SK-N-SH (cell line): ENCODE data around the gene CBS.
"Not testable (repeated sequence)": the region's sequence is repeated elsewhere in the genome, so short reads cannot be mapped to it uniquely, and the experiment has no call there.

ENCODE experiments used
- CHD2 ChIP-seq: fragments of 150-350 bp; IDR thresholded peaks from 2 replicates; pipeline ENCODE4 v1.6.1; 2018; ENCODE audit warnings: low read length; ENCODE audit not compliant: partially characterized antibody
- MXI1 ChIP-seq: IDR thresholded peaks from 2 replicates; pipeline ENCODE4 v1.6.1; 2012; ENCODE audit warnings: mild to moderate bottlenecking, low read depth, low read length, improper control_type of control experiment
- POLR2AphosphoS5 ChIP-seq: IDR thresholded peaks from 2 replicates; pipeline ENCODE4 v1.6.1; 2012; ENCODE audit warnings: low read depth, low read length
- RAD21 ChIP-seq: IDR thresholded peaks from 2 replicates; pipeline ENCODE4 v1.6.1; 2012; ENCODE audit warnings: mild to moderate bottlenecking, low read length
- RFX5 ChIP-seq: IDR thresholded peaks from 2 replicates; pipeline ENCODE4 v1.6.1; 2012; ENCODE audit warnings: mild to moderate bottlenecking, improper control_type of control experiment, low read length
- SIN3A ChIP-seq: IDR thresholded peaks from 2 replicates; pipeline ENCODE4 v1.6.1; 2012; ENCODE audit warnings: low read depth, mild to moderate bottlenecking, low read length, moderate library complexity, borderline replicate concordance
- TAF1 ChIP-seq: IDR thresholded peaks from 2 replicates; pipeline ENCODE4 v1.6.1; 2012; ENCODE audit warnings: low read depth, mild to moderate bottlenecking, low read length, moderate library complexity, borderline replicate concordance
- TCF12 ChIP-seq: IDR thresholded peaks from 2 replicates; pipeline ENCODE4 v1.4.0; 2012
- TF ChIP-seq, protein P1 (sequence below): fragments of 200-600 bp; sonication (generic); IDR thresholded peaks from 2 replicates; pipeline ENCODE4 v1.6.1; 2017; ENCODE audit warnings: antibody characterized with exemption, mild to moderate bottlenecking, moderate library complexity
- TF ChIP-seq, protein P2 (sequence below): IDR thresholded peaks from 2 replicates; pipeline ENCODE4 v1.4.0; 2012; ENCODE audit warnings: low read depth
- TF ChIP-seq, protein P3 (sequence below): IDR thresholded peaks from 2 replicates; pipeline ENCODE4 v1.6.1; 2012; ENCODE audit warnings: mild to moderate bottlenecking, low read depth, low read length, moderate library complexity

DNA sequence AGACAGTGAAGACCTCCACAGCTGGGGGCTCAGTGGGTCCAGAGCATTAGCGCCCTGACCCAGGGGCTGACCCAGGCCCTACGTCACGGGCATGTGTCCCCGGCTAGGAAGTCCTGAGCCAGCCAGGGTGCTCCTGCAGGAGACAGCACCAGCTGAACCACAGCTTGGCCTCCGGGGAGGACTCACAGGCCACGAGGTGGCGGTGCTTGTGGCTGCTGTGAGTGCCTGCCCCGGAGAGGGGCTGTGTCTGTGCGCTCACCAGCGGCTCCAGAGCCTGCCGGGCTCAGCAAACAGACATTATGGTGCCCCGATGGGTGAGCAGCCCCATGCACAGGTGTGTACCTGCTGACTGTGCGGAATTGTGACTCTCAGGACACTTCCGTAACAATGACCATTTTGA lies 31.1 kb downstream of the CBS start:
- not testable (repeated sequence) for TF ChIP-seq POLR2AphosphoS5, RFX5, SIN3A, CHD2, TCF12, TAF1, RAD21, MXI1
- TF ChIP-seq, protein P1, sequence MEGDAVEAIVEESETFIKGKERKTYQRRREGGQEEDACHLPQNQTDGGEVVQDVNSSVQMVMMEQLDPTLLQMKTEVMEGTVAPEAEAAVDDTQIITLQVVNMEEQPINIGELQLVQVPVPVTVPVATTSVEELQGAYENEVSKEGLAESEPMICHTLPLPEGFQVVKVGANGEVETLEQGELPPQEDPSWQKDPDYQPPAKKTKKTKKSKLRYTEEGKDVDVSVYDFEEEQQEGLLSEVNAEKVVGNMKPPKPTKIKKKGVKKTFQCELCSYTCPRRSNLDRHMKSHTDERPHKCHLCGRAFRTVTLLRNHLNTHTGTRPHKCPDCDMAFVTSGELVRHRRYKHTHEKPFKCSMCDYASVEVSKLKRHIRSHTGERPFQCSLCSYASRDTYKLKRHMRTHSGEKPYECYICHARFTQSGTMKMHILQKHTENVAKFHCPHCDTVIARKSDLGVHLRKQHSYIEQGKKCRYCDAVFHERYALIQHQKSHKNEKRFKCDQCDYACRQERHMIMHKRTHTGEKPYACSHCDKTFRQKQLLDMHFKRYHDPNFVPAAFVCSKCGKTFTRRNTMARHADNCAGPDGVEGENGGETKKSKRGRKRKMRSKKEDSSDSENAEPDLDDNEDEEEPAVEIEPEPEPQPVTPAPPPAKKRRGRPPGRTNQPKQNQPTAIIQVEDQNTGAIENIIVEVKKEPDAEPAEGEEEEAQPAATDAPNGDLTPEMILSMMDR: not testable (repeated sequence)
- TF ChIP-seq, protein P2, sequence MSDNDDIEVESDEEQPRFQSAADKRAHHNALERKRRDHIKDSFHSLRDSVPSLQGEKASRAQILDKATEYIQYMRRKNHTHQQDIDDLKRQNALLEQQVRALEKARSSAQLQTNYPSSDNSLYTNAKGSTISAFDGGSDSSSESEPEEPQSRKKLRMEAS: not testable (repeated sequence)
- TF ChIP-seq, protein P3, sequence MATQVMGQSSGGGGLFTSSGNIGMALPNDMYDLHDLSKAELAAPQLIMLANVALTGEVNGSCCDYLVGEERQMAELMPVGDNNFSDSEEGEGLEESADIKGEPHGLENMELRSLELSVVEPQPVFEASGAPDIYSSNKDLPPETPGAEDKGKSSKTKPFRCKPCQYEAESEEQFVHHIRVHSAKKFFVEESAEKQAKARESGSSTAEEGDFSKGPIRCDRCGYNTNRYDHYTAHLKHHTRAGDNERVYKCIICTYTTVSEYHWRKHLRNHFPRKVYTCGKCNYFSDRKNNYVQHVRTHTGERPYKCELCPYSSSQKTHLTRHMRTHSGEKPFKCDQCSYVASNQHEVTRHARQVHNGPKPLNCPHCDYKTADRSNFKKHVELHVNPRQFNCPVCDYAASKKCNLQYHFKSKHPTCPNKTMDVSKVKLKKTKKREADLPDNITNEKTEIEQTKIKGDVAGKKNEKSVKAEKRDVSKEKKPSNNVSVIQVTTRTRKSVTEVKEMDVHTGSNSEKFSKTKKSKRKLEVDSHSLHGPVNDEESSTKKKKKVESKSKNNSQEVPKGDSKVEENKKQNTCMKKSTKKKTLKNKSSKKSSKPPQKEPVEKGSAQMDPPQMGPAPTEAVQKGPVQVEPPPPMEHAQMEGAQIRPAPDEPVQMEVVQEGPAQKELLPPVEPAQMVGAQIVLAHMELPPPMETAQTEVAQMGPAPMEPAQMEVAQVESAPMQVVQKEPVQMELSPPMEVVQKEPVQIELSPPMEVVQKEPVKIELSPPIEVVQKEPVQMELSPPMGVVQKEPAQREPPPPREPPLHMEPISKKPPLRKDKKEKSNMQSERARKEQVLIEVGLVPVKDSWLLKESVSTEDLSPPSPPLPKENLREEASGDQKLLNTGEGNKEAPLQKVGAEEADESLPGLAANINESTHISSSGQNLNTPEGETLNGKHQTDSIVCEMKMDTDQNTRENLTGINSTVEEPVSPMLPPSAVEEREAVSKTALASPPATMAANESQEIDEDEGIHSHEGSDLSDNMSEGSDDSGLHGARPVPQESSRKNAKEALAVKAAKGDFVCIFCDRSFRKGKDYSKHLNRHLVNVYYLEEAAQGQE: not testable (repeated sequence)
